ENCODE results near the gene CNGA3.
A peak's percentile ranks its signal among the peaks of the same experiment; 100 is the strongest.
"Not testable (repeated sequence)": the region's sequence is repeated elsewhere in the genome, so short reads cannot be mapped to it uniquely, and the experiment has no call there.

The CNGA3 gene

GRCh38 chr2:98405301-98405700 lies 59.0 kb downstream of the CNGA3 start:
- no peak for DNase-seq

- no peak for DNase-seq
Observed at GRCh38 chr2:98408155-98408554, 61.9 kb downstream of the CNGA3 start.

DNA sequence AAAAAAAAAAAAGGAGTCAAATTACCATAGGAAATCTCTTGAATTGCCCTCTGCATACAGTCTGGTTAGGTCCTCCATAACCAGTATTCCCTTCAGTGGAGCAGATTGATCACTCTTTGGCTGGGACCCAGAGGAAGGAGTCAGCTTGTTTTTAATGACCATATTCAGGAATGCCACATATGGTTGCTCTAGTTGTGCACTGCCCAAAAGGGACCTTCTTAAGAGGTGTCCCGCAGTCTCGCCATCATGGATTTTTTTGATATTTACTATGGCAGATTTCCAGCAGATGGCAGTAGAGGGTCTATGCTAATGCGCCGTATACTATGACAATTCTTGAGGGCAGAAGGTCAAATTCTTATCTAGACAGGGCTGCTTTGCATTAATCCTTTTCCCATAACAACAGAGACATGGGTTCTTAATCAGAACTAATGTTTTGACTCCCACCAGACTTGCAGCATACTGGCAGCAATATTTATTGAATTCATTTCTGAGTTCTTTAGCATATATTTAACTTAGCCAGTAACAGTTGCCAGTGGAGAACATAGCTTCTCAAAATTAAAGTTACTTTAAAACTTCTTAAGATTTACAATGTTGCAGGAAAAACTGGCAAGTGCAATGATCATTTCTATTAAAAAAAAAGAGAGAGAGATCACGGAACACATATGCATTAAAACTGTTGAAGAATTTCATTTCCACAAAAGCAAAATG lies 66.6 kb downstream of the CNGA3 start:
- DNase-seq, result peak in 1 of 2 experiments; percentile 13

DNA sequence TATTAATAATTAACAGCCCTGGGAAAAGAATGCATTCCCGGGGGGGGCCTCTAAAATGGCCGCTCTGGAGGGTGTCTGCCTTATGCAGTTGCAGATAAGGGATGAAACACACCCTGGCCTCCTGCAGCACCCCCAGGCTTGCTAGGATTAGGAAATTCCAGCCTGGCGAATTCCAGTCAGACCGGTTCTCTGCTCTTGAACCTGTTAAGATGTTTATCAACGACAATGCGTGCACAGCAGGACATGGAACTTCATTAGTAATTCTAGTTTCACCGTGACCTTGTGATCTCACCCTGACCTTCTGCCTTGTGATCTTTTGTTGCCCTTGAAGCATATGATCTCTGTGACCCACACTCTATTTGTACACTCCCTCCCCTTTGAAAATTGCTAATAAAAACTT lies 68.0 kb downstream of the CNGA3 start:
- not testable (repeated sequence) for DNase-seq

DNA sequence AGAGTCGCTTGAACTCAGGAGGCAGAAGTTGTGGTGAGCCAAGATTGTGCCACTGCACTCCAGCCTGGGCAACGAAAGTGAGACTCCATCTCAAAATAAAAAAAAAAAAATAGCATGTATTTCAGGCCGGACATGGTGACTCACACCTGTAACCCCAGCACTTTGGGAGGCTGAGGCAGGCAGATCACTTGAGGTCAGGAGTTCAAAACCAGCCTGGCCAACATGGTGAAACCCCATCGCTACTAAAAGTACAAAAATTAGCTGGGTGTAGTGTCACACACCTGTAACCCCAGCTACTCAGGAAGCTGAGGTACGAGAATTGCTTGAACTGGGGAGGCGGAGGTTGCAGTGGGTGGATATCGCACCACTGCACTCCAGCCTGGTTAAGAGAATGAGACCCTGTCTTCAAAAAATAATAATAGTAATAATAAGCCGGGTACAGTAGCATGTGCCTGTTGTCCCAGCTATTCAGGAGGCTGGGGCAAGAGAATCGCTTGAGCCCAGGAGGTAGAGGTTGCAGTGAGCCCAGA lies 69.5 kb downstream of the CNGA3 start:
- DNase-seq, result not testable (repeated sequence)

- DNase-seq, result no peak
Observed at GRCh38 chr2:98416383-98417159, 70.3 kb downstream of the CNGA3 start.

DNA sequence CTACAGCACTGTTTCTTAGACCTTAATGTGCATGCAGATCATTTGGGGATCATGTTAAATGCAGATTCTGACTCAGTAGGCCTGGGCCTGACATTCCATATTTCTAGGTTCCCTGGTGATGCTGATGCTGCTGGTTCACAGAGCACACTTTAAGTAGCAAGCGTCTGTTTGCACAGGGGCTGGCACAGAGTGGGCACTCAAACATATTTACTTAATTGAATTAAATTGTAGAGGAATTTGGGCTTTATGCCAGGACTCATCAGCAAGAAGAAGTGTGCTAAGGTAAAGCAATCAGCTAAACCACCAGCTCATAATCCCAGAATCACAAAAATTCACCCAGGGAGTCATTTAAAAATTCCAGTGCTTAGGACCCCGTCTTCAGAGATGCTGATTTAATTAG lies 73.3 kb downstream of the CNGA3 start:
- no peak for DNase-seq

- no peak for DNase-seq
Observed at GRCh38 chr2:98419977-98420725, 73.9 kb downstream of the CNGA3 start.

GRCh38 chr2:98422449-98422848 lies 76.2 kb downstream of the CNGA3 start:
- DNase-seq, result no peak

- DNase-seq, result no peak
Observed at GRCh38 chr2:98426771-98427170, 80.5 kb downstream of the CNGA3 start.

GRCh38 chr2:98432145-98432544 lies 85.9 kb downstream of the CNGA3 start:
- DNase-seq, result no peak

DNA sequence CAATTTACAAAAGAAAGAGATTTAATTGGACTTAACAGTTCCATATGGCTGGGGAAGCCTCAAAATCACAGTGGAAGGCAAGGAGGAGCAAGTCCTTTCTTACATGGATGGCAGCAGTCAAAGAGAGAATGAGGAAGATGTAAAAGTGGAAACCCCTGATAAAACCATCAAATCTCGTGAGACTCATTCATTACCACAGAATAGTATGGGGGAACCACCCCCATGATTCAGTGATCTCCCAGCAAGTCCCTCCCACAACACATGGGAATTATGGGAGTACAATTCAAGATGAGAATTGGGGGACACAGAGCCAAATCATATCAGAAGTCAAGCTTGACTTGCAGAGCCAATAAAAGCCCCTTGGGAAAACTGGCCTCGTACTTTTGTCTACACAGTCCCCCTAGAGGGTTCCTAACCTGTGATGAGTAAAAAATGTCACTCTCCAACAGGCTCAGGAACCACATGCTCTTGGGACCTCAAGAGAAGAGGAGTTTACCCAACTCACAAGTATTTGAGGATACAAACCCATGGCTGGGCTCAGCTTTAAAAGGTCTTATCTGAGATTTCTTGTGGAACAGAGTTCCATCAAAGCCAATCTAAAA lies 87.2 kb downstream of the CNGA3 start:
- no peak for DNase-seq

DNA sequence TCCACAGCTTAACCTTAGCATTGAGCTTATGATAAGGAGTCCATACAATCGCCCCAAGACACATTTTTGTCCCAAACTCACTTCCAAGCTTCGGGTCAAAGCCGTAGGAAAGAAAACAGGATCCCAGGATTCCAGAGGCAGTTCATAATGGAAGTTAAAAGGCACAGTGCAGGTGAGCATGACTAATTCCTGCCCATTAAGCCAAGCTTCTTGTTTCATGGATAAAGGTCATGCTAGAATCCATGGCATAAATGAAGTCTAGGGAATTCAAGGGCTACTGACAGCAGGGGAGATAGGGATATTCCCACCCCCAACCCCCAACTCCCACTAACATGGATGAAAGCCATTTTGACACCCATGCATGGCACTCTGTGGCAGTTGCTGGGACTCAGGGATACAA lies 88.2 kb downstream of the CNGA3 start:
- DNase-seq, result no peak

DNA sequence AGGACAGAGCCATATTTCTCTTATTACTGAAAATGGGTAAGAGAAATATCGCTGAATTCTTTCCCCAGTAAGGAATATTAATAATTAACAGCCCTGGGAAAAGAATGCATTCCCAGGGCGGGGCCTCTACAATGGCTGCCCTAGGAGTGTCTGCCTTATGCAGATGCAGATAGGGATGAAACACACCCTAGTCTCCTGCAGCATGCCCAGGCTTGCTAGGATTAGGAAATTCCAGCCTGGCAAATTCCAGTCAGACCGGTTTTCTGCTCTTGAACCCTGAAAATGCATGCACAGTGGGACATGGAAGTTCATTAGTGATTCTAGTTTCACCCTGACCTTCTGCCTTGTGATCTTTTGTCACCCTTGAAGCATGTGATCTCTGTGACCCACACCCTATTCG lies 89.4 kb downstream of the CNGA3 start:
- not testable (repeated sequence) for DNase-seq

DNA sequence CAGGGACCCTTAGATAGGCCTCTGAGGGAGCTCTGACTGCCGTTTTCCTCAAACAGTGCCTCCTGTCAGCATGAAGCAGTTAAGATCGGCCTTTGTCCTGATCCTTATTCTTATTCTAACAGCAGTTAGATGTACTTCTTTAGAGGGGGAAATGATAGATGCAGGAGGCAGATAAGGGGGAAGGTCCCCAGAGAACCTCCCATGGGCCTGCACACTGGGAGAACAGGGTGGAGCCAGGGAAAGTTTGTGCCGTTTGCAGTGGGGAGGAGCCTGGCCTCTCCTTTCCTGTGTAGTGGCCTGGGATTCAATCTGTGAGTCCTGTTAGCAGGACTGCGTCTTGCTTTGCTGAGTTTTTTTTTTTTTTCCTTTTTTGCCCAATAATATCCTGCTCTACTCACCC lies 90.5 kb downstream of the CNGA3 start:
- DNase-seq, result no peak

DNA sequence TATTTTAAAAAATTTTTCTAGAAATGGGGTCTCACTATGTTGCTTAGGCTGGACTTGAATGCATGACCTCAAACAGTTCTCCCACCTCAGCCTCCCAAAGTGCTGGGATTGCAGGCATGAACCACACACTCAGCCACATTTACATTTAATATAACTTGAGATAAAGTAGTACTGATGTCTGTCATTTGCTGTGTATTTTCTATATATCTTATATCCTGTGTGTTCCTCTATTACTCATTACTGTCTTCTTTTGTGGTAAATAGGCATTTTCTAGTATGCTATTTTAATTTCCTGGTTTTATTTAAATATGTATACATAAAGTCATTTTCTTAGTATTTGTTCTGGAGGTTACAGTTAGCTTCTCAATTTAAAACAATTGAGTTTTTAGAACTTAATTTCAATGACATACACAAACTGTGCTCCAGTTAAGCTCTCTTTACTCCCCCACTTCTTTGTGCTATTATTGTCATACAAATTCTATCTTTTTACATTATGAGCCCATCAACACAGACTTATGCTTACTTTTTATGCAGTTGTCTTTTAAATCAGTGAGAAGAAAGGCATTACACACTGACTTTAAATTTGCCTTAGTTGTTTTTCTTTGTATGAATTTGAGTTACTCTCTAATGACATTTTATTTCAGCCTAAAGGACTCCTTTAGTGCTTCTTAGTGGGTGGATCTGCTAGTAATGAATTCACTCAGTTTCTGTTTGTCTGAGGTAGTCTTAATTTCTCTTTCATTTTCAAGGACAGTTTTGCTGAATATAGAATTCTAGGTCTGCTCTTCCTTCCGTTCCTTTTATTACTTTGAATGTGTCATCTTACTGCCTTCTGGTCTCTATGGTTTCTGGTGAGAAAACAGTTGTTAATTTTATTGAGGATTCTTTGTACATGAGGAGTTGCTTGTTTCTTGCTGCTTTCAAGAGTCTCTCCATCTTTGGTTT lies 92.2 kb downstream of the CNGA3 start:
- no peak for DNase-seq

- no peak for DNase-seq
Observed at GRCh38 chr2:98441706-98442450, 95.6 kb downstream of the CNGA3 start.

DNA sequence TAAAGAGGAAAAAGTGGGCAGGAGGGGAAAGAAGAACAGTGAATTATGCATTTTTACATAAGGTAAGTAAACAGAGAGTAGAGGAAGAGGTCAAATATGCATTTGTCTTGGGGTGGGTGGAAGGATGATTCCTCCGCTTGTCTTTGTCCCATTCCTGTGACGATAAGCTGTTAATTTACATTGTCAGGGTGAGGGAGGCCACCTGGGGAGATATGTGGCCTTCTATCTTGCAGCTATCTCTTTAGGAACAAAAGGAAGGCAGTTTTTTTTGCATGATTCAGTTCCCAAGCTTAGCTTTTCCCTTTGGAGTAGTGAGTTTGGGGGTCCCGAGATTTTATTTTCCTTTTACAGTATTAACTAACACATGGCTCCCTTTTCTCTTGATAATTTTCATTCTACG lies 96.2 kb downstream of the CNGA3 start:
- no peak for DNase-seq

DNA sequence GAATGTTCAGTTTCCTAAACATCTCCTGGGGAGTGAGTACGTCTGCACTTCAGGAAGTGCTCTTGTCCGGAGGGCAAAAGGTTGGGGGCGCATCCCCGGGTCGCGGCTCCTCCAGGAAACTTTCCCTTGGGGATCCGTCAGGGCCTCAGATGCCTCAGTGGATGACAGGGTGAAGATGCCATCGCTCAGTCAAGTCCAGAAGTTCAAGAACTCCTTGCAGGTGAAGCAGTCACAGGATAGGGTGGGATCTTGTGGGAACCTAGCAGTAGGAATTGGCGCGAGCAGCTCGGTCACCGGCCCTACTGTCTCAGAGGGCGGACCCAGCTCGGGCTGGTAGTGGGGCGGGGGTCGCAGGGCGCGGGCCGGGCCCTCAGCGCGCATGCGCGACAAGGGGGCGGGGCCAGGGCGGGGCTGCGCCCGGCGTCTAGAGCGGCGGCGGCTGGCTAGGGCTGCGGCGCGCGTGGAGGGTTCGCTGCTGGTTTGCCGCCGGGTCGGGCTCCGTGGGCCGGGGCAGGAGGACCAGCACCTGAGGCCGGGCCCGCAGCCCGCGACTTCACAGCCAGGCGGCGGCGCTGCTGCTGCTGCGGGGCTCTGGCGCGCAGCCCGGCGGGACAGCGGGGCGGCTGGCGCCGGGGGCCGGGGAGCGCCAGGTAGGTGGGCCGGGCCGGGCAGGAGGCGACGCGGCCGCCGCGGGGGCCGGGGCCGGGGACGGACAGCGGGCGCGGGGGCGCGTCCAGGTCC lies 98.3 kb downstream of the CNGA3 start, which contains the start of gene INPP4A:
TSS of gene INPP4A (plus strand) at position 423 of the 741 bp plus-strand sequence. CDS start 75,191 bp downstream, outside the sequence.
- peak; percentile 56 to 59 for DNase-seq

DNA sequence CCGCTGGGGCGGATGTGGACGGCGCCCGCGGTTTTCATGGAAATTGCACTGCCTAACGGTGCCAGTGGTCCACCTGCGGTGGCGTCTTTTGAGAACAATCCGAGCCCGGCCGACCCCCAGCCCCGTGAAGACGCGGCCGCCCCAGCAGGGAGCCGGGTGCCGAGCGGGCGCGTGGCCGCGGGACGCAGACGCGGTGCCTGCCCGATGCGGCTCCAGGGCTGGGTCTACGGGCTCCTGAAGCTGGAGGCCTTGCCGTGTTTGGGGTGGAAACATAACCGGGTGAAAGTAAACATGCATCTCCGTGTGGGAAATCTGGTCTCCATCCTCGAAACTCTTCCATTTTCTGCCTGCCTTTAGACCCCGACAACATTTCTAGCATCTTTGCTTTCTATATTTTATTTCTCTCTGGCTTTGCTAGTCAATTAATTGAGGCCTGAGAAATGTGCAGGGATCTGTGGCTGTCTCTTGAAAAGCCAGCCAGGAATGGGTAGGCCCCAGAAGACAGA lies 99.0 kb downstream of the CNGA3 start:
- no peak for DNase-seq

All from NCI-H187 (cell line).